GM21390 (cell line): Measurements from ENCODE around the gene MIGA2.

Experiments
- ATAC-seq: cut with Tn5 transposase; IDR thresholded peaks from one replicate; pipeline ENCODE4 v1.9.1; 2021; ENCODE audit not compliant: unreplicated experiment

The MIGA2 gene

GRCh38 chr9:129036923-129037766 is 719 bp downstream of the MIGA2 start:
- no peak for ATAC-seq

GRCh38 chr9:129037767-129038098 is 1.3 kb downstream of the MIGA2 start:
- no peak for ATAC-seq

GRCh38 chr9:129038109-129038852 is 1.9 kb downstream of the MIGA2 start:
- no peak for ATAC-seq

- ATAC-seq: no peak
Observed at GRCh38 chr9:129040113-129040643, 3.8 kb downstream of the MIGA2 start.

- ATAC-seq: no peak
Observed at GRCh38 chr9:129042016-129042415, 5.6 kb downstream of the MIGA2 start.

GRCh38 chr9:129052592-129052991 is 16.2 kb downstream of the MIGA2 start:
- no peak for ATAC-seq

GRCh38 chr9:129053020-129053419 is 16.6 kb downstream of the MIGA2 start:
- ATAC-seq: no peak

- no peak for ATAC-seq
Observed at GRCh38 chr9:129054163-129054851, 17.9 kb downstream of the MIGA2 start.

- no peak for ATAC-seq
Observed at GRCh38 chr9:129058965-129059795, 22.8 kb downstream of the MIGA2 start.

- no peak for ATAC-seq
Observed at GRCh38 chr9:129059796-129060785, 23.7 kb downstream of the MIGA2 start.

- no peak for ATAC-seq
Observed at GRCh38 chr9:129060991-129061390, 24.6 kb downstream of the MIGA2 start.

- no peak for ATAC-seq
Observed at GRCh38 chr9:129063061-129063460, 26.6 kb downstream of the MIGA2 start.

GRCh38 chr9:129064499-129064908 is 28.1 kb downstream of the MIGA2 start:
- no peak for ATAC-seq

GRCh38 chr9:129068110-129068509 is 31.7 kb downstream of the MIGA2 start:
- no peak for ATAC-seq

GRCh38 chr9:129068990-129069861 is 32.8 kb downstream of the MIGA2 start:
- ATAC-seq: peak; percentile 67

- ATAC-seq: no peak
Observed at GRCh38 chr9:129069862-129070641, 33.6 kb downstream of the MIGA2 start.

- ATAC-seq: no peak
Observed at GRCh38 chr9:129070696-129071525, 34.5 kb downstream of the MIGA2 start.
